Gastrocnemius medialis (tissue), 4 donors: ENCODE data around the gene EPHA1. TPM values are rescaled to one million over a fixed set of nuclear protein-coding genes. Genes with fewer than 3 reads are reported as not detected.

ENCODE experiments used
- ATAC-seq, 2 donors: fragments of 150-250 bp; one replicate each; pipeline ENCODE4 v1.9.1; 2016
- DNase-seq, 2 donors: peaks; one replicate each; pipeline ENCODE4 v3.0.0-alpha.2; 2019
- H3K27ac ChIP-seq, 4 donors: fragments of 200-600 bp; sonication (generic); 1 replicate in 1 of 4; 2 replicates in 3 of 4; pipeline ENCODE4 v1.5.1; 2016 to 2018; ENCODE audit warnings: mild to moderate bottlenecking in 2 of 4, moderate library complexity in 1 of 4
- H3K27me3 ChIP-seq, 3 donors: fragments of 200-600 bp; sonication (generic) in 2 of 3; 1 replicate in 1 of 3; 2 replicates in 2 of 3; pipeline versions ENCODE4 v1.5.1 to v1.6.0; 2016 to 2019; ENCODE audit warnings: mild to moderate bottlenecking in 1 of 3, moderate library complexity in 1 of 3
- H3K36me3 ChIP-seq, 2 donors: fragments of 200-600 bp; sonication (generic) in 1 of 2; one replicate each; pipeline ENCODE4 v1.5.1; 2017 to 2018
- H3K4me1 ChIP-seq, 2 donors: fragments of 200-600 bp; sonication (generic) in 1 of 2; one replicate each; pipeline ENCODE4 v1.5.1; 2016 to 2017; ENCODE audit warnings: mild to moderate bottlenecking in 2 of 2
- H3K4me3 ChIP-seq, 4 donors: fragments of 200-600 bp; sonication (generic) in 3 of 4; 1 replicate in 1 of 4; 2 replicates in 3 of 4; pipeline ENCODE4 v1.5.1; 2016 to 2019; ENCODE audit warnings: mild to moderate bottlenecking in 2 of 4
- H3K9me3 ChIP-seq, 3 donors: fragments of 200-600 bp; sonication (generic) in 2 of 3; 1 replicate in 1 of 3; 2 replicates in 2 of 3; pipeline ENCODE4 v1.5.1; 2016 to 2019
- POLR2A ChIP-seq, 2 donors: fragments of 450-650 bp; IDR thresholded peaks; one replicate each; pipeline ENCODE4 v1.6.1; 2017; ENCODE audit warnings: antibody characterized with exemption in 2 of 2, mild to moderate bottlenecking in 2 of 2, moderate library complexity in 2 of 2
- in situ Hi-C, 4 donors: fragments of 200-750 bp; cut with MboI; loops; one replicate each; pipeline versions ENCODE4 v1.15.0 to v1.8.0; 2017; ENCODE audit warnings: low sequenced_read_pairs in 4 of 4
- intact Hi-C: fragments of 100-400 bp; cut with DNase I; formaldehyde crosslinking; loops from one replicate; pipeline ENCODE4 v1.15.1; 2023; ENCODE audit warnings: low total_unique reads
- total RNA-seq, 4 donors: library from RNA; depleted of rRNA; stranded (reverse); fragments of >200 nt; gene quantifications; one replicate each; pipeline versions ENCODE4 v1.1.0 to v1.2.3, GENCODE V29; 2016
- TF ChIP-seq, protein P1 (sequence below), 5 experiments: fragments of 450-650 bp in 3 of 5; fragments of 200-600 bp in 2 of 5; sonication (generic) in 2 of 5; IDR thresholded peaks in 4 of 5; conservative IDR thresholded peaks in 1 of 5; 1 replicate in 4 of 5; 2 replicates in 1 of 5; pipeline ENCODE4 v1.5.1; 2016 to 2019; ENCODE audit warnings: antibody characterized with exemption in 5 of 5, mild to moderate bottlenecking in 3 of 5, moderate library complexity in 3 of 5

EPHA1 gene
- total RNA-seq, 4 donors from 2014 or later: not detected

GRCh38 chr7:143391462-143392404 is 16.9 kb downstream of the EPHA1 start:
- no peaks in the 10 kb centered on the region for H3K27me3 ChIP-seq
- no peaks in the 10 kb centered on the region for H3K9me3 ChIP-seq
- no peak overlapping the region for H3K4me3 ChIP-seq
- intact Hi-C loops (no loop called here), in situ Hi-C loops (no loop called here)
- peak; percentile 52 to 55 for ATAC-seq
- peak in 1 of 2 donors; percentile 60 for DNase-seq
- H3K27ac ChIP-seq: peak overlapping the region; percentile 70 to 79 (median 76)
- TF ChIP-seq, protein P1, sequence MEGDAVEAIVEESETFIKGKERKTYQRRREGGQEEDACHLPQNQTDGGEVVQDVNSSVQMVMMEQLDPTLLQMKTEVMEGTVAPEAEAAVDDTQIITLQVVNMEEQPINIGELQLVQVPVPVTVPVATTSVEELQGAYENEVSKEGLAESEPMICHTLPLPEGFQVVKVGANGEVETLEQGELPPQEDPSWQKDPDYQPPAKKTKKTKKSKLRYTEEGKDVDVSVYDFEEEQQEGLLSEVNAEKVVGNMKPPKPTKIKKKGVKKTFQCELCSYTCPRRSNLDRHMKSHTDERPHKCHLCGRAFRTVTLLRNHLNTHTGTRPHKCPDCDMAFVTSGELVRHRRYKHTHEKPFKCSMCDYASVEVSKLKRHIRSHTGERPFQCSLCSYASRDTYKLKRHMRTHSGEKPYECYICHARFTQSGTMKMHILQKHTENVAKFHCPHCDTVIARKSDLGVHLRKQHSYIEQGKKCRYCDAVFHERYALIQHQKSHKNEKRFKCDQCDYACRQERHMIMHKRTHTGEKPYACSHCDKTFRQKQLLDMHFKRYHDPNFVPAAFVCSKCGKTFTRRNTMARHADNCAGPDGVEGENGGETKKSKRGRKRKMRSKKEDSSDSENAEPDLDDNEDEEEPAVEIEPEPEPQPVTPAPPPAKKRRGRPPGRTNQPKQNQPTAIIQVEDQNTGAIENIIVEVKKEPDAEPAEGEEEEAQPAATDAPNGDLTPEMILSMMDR (IDR thresholded peaks at IDR 0.05 in 4 of 5, conservative IDR thresholded peaks at IDR 0.05 in 1 of 5): no peak
- TF ChIP-seq POLR2A (IDR thresholded peaks at IDR 0.05): no peak
- H3K4me1 ChIP-seq: peaks cover 16 to 34% of the 10 kb centered on the region in 2 donors
- peaks cover 0 to 56% of the 10 kb centered on the region in 2 donors for H3K36me3 ChIP-seq

- no peak overlapping the region for H3K4me3 ChIP-seq
- H3K4me1 ChIP-seq: peaks cover 19 to 38% of the 10 kb centered on the region in 2 donors
- in situ Hi-C loops: no loop called here
- TF ChIP-seq POLR2A (IDR thresholded peaks at IDR 0.05): no peak
- TF ChIP-seq, protein P1 (IDR thresholded peaks at IDR 0.05 in 4 of 5, conservative IDR thresholded peaks at IDR 0.05 in 1 of 5): no peak
- H3K27me3 ChIP-seq: no peaks in the 10 kb centered on the region
- H3K36me3 ChIP-seq: peaks cover 0 to 56% of the 10 kb centered on the region in 2 donors
- intact Hi-C loops: no loop called here
- no peaks in the 10 kb centered on the region for H3K9me3 ChIP-seq
- H3K27ac ChIP-seq: peak overlapping the region; percentile 70 to 79 (median 76)
- ATAC-seq (no peak), DNase-seq (no peak)
Measured at GRCh38 chr7:143390773-143391317, 17.8 kb downstream of the EPHA1 start.

DNA sequence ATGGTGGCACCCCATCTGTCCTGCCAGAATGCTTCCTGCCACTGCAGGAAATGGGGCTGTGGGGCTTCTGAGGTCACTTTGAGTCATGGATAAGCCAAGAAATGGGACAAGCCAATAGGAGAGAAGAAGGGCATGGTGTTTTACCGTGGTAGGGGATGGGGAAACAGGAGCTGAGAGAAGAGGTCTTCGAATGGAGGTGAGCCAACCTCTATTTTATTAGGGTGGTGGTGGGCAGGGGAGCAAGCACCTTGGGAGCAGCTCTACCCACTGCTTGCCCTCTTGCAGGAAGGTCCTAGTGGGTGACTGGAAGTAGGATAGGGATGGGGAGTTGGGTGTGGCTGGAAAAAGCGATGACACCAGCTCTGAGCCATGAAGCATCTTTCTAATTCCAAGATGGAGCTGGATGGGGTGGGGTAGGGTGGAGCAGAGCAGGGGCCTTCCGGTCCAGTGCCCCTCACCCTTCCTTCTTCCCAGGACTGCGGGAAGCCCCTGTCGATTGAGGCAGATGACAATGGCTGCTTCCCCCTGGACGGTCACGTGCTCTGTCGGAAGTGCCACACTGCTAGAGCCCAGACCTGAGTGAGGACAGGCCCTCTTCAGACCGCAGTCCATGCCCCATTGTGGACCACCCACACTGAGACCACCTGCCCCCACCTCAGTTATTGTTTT is 18.4 kb downstream of the EPHA1 start:
- H3K4me1 ChIP-seq: peaks cover 17 to 42% of the 10 kb centered on the region in 2 donors
- TF ChIP-seq POLR2A (IDR thresholded peaks at IDR 0.05): no peak
- TF ChIP-seq, protein P1 (IDR thresholded peaks at IDR 0.05 in 4 of 5, conservative IDR thresholded peaks at IDR 0.05 in 1 of 5): no peak
- peaks cover 0 to 56% of the 10 kb centered on the region in 2 donors for H3K36me3 ChIP-seq
- intact Hi-C loops: no loop called here
- in situ Hi-C loops: no loop called here
- no peak overlapping the region for H3K4me3 ChIP-seq
- H3K27ac ChIP-seq: peak overlapping the region in 2 of 4 donors; percentile 74 to 79
- H3K27me3 ChIP-seq: no peaks in the 10 kb centered on the region
- DNase-seq: no peak
- no peaks in the 10 kb centered on the region for H3K9me3 ChIP-seq
- no peak for ATAC-seq

DNA sequence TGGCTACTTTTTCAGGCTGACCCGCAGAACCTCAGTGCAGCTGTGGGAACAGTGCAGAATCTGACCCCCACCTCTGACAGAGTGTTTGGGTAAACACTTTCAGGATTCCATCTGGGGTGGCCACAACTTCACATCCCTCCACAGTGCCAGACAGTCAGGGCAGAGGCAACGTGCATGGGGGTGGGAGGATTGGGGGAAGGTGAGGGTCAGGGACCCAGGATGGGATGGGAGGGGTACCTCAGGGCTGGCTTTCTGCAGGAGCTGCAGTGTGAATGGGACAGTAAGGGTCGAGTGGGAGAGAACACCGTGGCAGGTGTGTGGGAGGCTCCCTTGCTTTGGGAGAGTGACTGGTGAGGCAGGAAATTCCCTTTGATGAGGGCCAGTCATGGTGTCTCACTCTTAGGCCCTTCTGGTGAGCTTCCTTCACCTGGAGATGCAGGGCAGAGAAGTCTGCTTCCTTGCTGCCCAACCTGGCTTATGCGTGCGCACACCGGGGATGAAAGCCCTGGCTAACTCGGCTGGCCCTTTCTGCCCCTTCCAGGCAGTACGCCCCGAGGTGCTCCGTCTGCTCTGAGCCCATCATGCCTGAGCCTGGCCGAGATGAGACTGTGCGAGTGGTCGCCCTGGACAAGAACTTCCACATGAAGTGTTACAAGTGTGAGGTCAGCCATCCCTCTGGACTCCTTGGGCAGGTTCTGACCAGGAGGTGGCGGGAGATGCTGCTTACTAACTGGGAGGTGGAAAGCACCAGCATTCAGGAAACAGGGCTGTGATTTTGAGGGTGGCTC is 19.1 kb downstream of the EPHA1 start:
- H3K4me3 ChIP-seq: no peak overlapping the region
- DNase-seq (no peak), ATAC-seq (no peak)
- H3K27ac ChIP-seq: peak overlapping the region in 1 of 4 donors; percentile 79
- H3K9me3 ChIP-seq: no peaks in the 10 kb centered on the region
- no peaks in the 10 kb centered on the region for H3K27me3 ChIP-seq
- H3K4me1 ChIP-seq: peaks cover 24 to 44% of the 10 kb centered on the region in 2 donors
- in situ Hi-C loops (no loop called here), intact Hi-C loops (loop anchor here (10.0 kb wide), 1 partner anchor 515 kb away; the partner anchor contains the start of gene TCAF1)
- peaks cover 0 to 56% of the 10 kb centered on the region in 2 donors for H3K36me3 ChIP-seq
- TF ChIP-seq POLR2A (IDR thresholded peaks at IDR 0.05): no peak
- TF ChIP-seq, protein P1 (IDR thresholded peaks at IDR 0.05 in 4 of 5, conservative IDR thresholded peaks at IDR 0.05 in 1 of 5): no peak
